ENCODE measurements around the gene EFCAB7. TPM values are rescaled to one million over a fixed set of nuclear protein-coding genes. Genes with fewer than 3 reads are reported as not detected.
A peak's percentile ranks its signal among the peaks of the same experiment; 100 is the strongest.

Gene EFCAB7
- total RNA-seq, 1 donor: 15.7 TPM

GRCh38 chr1:63498106-63498505 lies 25.2 kb upstream of the EFCAB7 start:
- no peak for DNase-seq (ENCODE audit: low read depth)
- TF ChIP-seq, protein P1, sequence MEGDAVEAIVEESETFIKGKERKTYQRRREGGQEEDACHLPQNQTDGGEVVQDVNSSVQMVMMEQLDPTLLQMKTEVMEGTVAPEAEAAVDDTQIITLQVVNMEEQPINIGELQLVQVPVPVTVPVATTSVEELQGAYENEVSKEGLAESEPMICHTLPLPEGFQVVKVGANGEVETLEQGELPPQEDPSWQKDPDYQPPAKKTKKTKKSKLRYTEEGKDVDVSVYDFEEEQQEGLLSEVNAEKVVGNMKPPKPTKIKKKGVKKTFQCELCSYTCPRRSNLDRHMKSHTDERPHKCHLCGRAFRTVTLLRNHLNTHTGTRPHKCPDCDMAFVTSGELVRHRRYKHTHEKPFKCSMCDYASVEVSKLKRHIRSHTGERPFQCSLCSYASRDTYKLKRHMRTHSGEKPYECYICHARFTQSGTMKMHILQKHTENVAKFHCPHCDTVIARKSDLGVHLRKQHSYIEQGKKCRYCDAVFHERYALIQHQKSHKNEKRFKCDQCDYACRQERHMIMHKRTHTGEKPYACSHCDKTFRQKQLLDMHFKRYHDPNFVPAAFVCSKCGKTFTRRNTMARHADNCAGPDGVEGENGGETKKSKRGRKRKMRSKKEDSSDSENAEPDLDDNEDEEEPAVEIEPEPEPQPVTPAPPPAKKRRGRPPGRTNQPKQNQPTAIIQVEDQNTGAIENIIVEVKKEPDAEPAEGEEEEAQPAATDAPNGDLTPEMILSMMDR (IDR thresholded peaks at IDR 0.05; ENCODE audit: insufficient read depth, low read length): no peak
- H3K4me3 ChIP-seq (ENCODE audit: low read depth, low read length): no peak overlapping the region

GRCh38 chr1:63501256-63501655 lies 22.1 kb upstream of the EFCAB7 start:
- DNase-seq (ENCODE audit: low read depth): no peak
- no peak overlapping the region for H3K4me3 ChIP-seq (ENCODE audit: low read depth, low read length)
- TF ChIP-seq, protein P1 (IDR thresholded peaks at IDR 0.05; ENCODE audit: insufficient read depth, low read length): no peak

GRCh38 chr1:63506782-63507181 lies 16.5 kb upstream of the EFCAB7 start:
- no peak for DNase-seq (ENCODE audit: low read depth)
- TF ChIP-seq, protein P1 (IDR thresholded peaks at IDR 0.05; ENCODE audit: insufficient read depth, low read length): no peak
- H3K4me3 ChIP-seq (ENCODE audit: low read depth, low read length): no peak overlapping the region

DNA sequence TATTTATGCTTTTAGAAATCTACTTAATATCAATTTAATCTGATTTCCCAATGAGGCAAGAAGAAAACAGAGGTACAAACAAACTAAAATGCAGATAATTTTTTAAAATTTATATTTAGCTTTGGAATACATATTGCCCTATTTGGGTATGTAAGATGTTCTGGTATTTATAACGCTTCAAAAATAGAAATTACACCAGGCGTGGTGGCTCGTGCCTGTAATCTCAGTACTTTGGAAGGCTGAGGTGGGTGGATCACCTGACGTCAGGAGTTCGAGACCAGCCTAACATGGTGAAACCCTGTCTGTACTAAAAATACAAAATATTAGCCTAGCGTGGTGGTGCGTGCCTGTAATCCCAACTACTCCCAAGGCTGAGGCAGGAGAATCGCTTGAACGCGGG lies 13.6 kb upstream of the EFCAB7 start:
- no peak for DNase-seq (ENCODE audit: low read depth)
- TF ChIP-seq, protein P1 (IDR thresholded peaks at IDR 0.05; ENCODE audit: insufficient read depth, low read length): no peak
- H3K4me3 ChIP-seq (ENCODE audit: low read depth, low read length): no peak overlapping the region

GRCh38 chr1:63512584-63512983 lies 10.7 kb upstream of the EFCAB7 start:
- no peak overlapping the region for H3K4me3 ChIP-seq (ENCODE audit: low read depth, low read length)
- TF ChIP-seq, protein P1 (IDR thresholded peaks at IDR 0.05; ENCODE audit: insufficient read depth, low read length): no peak
- DNase-seq (ENCODE audit: low read depth): no peak

DNA sequence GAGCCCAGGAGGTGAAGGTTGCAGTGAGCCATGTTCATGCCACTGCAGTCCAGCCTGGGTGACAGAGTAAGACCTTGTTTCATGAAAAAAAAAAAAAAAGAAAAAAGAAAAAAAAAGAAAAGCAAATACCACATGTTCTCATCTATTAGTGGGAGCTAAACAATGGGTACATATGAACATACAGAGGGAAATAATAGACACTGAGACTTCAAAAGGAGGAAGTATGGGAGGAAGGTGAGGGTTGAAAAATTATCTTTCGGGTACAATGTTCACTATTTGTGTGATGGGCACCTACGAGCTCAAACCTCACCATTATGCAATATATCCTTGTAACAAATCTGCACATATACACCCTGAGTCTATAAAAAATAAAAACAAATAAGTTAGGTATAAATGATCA lies 6.7 kb upstream of the EFCAB7 start:
- TF ChIP-seq, protein P1 (IDR thresholded peaks at IDR 0.05; ENCODE audit: insufficient read depth, low read length): no peak
- no peak for DNase-seq (ENCODE audit: low read depth)
- no peak overlapping the region for H3K4me3 ChIP-seq (ENCODE audit: low read depth, low read length)

GRCh38 chr1:63523738-63524137 lies 413 bp downstream of the EFCAB7 start:
- peak overlapping the region; percentile 71 for H3K4me3 ChIP-seq (ENCODE audit: low read depth, low read length)
- no peak for DNase-seq (ENCODE audit: low read depth)
- TF ChIP-seq, protein P1 (IDR thresholded peaks at IDR 0.05; ENCODE audit: insufficient read depth, low read length): no peak
